OCI-LY7 (cell line): ENCODE measurements around the gene MAGI1.

Experiments used
- CTCF ChIP-seq: fragments of 200-600 bp; sonication (generic); conservative IDR thresholded peaks from 2 replicates; pipeline ENCODE4 v1.5.1; 2014; ENCODE audit warnings: mild to moderate bottlenecking, antibody characterized with exemption, low read length, moderate library complexity, mixed read lengths
- EZH2phosphoT487 ChIP-seq: fragments of 200-600 bp; sonication (generic); IDR thresholded peaks from 2 replicates; pipeline ENCODE4 v1.6.1; 2018; ENCODE audit warnings: low read depth, borderline replicate concordance, mild to moderate bottlenecking, mixed run types, antibody characterized with exemption, low read length, moderate library complexity, mixed read lengths

DNA sequence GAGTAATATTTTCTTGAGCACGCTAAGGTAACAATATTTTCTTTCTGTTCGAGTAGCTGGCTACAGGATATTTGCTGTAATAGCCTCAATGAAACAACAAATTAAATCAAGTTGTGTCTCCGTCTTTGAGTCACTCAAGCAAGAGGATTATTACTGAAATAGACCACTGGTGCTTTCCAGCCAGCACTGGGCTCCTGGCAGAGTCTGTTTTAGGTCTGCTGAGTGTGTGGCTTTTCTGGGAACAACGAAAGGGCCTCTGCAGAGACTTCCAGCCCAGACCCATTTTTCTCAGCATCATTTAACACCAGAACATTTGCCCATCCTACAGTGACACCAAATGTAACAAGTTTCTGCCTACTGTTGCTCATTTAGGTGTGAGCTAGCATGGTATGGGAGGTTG is 652.9 kb downstream of the MAGI1 start:
- TF ChIP-seq CTCF (no peak), EZH2phosphoT487 (no peak)
